ENCODE data around the gene APOA5. TPM values are rescaled to one million over a fixed set of nuclear protein-coding genes. Genes with fewer than 3 reads are reported as not detected.
A peak's percentile ranks its signal among the peaks of the same experiment; 100 is the strongest.

Gene APOA5
- total and polyA plus RNA-seq, 2 of the 13 experiments (the other 11 are each of a cell fraction or from before 2014, with no cell fraction given): 44.0 to 49.1 TPM

- no peak for TF ChIP-seq ZNF383 (CRISPR knock-in tag; IDR thresholded peaks at IDR 0.05; ENCODE audit: borderline replicate concordance)
- TF ChIP-seq RFX1 (IDR thresholded peaks at IDR 0.05): no peak
- no peak for TF ChIP-seq MTF2 (CRISPR knock-in tag; IDR thresholded peaks at IDR 0.05; ENCODE audit: borderline replicate concordance)
- TF ChIP-seq SETDB1 (CRISPR knock-in tag; IDR thresholded peaks at IDR 0.05; ENCODE audit: borderline replicate concordance): 0 out of 2 replicates have a peak, but pooled peaks have one; percentile 25
- TF ChIP-seq XRCC5 (optimal IDR thresholded peaks at IDR 0.05; ENCODE audit: low read length): peak; percentile 78
- peak; percentile 98 for TF ChIP-seq SMAD3 (CRISPR knock-in tag; IDR thresholded peaks at IDR 0.05)
- TF ChIP-seq ZNF496 (CRISPR knock-in tag; IDR thresholded peaks at IDR 0.05; ENCODE audit: insufficient replicate concordance): no peak
- TF ChIP-seq, protein P1, sequence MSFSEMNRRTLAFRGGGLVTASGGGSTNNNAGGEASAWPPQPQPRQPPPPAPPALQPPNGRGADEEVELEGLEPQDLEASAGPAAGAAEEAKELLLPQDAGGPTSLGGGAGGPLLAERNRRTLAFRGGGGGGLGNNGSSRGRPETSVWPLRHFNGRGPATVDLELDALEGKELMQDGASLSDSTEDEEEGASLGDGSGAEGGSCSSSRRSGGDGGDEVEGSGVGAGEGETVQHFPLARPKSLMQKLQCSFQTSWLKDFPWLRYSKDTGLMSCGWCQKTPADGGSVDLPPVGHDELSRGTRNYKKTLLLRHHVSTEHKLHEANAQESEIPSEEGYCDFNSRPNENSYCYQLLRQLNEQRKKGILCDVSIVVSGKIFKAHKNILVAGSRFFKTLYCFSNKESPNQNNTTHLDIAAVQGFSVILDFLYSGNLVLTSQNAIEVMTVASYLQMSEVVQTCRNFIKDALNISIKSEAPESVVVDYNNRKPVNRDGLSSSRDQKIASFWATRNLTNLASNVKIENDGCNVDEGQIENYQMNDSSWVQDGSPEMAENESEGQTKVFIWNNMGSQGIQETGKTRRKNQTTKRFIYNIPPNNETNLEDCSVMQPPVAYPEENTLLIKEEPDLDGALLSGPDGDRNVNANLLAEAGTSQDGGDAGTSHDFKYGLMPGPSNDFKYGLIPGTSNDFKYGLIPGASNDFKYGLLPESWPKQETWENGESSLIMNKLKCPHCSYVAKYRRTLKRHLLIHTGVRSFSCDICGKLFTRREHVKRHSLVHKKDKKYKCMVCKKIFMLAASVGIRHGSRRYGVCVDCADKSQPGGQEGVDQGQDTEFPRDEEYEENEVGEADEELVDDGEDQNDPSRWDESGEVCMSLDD (CRISPR knock-in tag; IDR thresholded peaks at IDR 0.05; ENCODE audit: borderline replicate concordance): peak; percentile 82; the same call in 1 of the 2 replicates
- peak; percentile 78 for TF ChIP-seq ZFP91 (CRISPR knock-in tag; IDR thresholded peaks at IDR 0.05; ENCODE audit: borderline replicate concordance)
- TF ChIP-seq ZSCAN22 (CRISPR knock-in tag; IDR thresholded peaks at IDR 0.05): peak; percentile 81; the same call in 1 of the 2 replicates
- TF ChIP-seq ZNF510 (CRISPR knock-in tag; IDR thresholded peaks at IDR 0.05; ENCODE audit: low read depth): no peak
- 0 out of 2 replicates have a peak, but pooled peaks have one; percentile 65 for TF ChIP-seq ZFP41 (CRISPR knock-in tag; IDR thresholded peaks at IDR 0.05; ENCODE audit: borderline replicate concordance)
- TF ChIP-seq CSRNP1 (CRISPR knock-in tag; IDR thresholded peaks at IDR 0.05): no peak
- TF ChIP-seq ZNF720 (CRISPR knock-in tag; IDR thresholded peaks at IDR 0.05): no peak
- TF ChIP-seq ZNF550 (CRISPR knock-in tag; IDR thresholded peaks at IDR 0.05; ENCODE audit: borderline replicate concordance): peak; percentile 59; the same call in 1 of the 2 replicates
- TF ChIP-seq IRF2 (CRISPR knock-in tag; IDR thresholded peaks at IDR 0.05): peak; percentile 96
- TF ChIP-seq, protein P2, sequence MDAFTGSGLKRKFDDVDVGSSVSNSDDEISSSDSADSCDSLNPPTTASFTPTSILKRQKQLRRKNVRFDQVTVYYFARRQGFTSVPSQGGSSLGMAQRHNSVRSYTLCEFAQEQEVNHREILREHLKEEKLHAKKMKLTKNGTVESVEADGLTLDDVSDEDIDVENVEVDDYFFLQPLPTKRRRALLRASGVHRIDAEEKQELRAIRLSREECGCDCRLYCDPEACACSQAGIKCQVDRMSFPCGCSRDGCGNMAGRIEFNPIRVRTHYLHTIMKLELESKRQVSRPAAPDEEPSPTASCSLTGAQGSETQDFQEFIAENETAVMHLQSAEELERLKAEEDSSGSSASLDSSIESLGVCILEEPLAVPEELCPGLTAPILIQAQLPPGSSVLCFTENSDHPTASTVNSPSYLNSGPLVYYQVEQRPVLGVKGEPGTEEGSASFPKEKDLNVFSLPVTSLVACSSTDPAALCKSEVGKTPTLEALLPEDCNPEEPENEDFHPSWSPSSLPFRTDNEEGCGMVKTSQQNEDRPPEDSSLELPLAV (CRISPR knock-in tag; conservative IDR thresholded peaks at IDR 0.05; ENCODE audit: low read depth): no peak
- no peak for TF ChIP-seq ZNF234 (CRISPR knock-in tag; conservative IDR thresholded peaks at IDR 0.05)
Observed at GRCh38 chr11:116832350-116833290, 40.9 kb upstream of the APOA5 start (continued).

Data from HepG2 (cell line).